ENCODE results near the gene DOK3. TPM values are rescaled to one million over a fixed set of nuclear protein-coding genes. Genes with fewer than 3 reads are reported as not detected.
A peak's percentile ranks its signal among the peaks of the same experiment; 100 is the strongest.

DOK3 gene
- total and polyA plus RNA-seq, 2 of the 13 experiments (the other 11 are each of a cell fraction or from before 2014, with no cell fraction given): 1.4 to 1.5 TPM

DNA sequence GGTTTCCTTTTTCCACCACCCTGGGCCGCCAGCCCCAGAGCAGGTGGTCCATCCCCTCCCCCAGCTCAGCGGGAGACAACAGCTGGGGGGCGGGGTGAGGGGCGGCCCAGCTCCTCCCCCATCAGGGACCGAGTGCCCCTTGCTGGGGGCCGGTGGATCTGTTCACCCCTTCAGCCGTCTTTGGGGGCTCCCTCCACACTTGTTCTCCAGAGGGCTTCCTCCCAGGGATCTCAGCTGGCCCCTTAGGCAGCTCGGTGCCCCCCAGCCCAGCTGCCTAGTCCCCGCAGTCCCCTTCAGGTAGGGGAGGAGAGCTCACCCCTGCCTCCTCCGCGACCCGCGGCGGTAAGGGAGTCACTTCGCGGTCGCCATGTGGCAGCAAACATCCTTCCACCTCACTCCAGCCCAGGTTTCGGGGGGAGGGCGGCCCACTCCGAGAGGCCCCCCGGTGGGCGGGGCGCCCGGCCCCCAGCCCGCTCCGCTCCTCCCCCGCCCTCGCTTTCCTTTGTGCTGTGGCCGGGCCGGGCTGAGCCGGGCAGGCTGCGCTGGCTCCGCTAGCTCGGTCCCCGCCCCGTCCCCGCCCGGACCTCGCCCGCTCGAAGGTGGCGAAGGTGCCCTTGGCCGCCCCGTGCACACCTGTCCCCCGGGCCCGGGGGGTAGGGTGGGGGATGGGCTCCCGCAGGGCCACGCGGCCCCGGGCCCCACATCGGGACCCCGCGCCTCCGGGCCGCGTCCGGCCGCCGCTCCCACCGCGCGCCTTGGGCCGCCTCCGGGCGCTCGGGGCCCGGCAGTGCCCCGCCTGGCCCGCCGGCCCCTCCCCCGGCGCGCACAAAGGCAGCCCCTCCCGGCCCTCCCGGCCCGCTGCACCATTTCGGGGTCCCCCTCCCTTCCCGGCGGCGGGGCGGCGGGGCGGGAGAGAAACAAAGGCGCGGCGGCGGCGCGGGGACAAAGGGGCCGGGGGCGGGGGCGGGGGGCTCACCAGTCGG lies 36.9 kb downstream of the DOK3 start (continued):
- TF ChIP-seq NR2F1 (CRISPR knock-in tag; IDR thresholded peaks at IDR 0.05): no peak
- no peak for TF ChIP-seq KDM3A (CRISPR knock-in tag; IDR thresholded peaks at IDR 0.05; ENCODE audit: low read depth)
- TF ChIP-seq, protein P1, sequence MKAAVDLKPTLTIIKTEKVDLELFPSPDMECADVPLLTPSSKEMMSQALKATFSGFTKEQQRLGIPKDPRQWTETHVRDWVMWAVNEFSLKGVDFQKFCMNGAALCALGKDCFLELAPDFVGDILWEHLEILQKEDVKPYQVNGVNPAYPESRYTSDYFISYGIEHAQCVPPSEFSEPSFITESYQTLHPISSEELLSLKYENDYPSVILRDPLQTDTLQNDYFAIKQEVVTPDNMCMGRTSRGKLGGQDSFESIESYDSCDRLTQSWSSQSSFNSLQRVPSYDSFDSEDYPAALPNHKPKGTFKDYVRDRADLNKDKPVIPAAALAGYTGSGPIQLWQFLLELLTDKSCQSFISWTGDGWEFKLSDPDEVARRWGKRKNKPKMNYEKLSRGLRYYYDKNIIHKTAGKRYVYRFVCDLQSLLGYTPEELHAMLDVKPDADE (CRISPR knock-in tag; IDR thresholded peaks at IDR 0.05): no peak
- 0 out of 2 replicates have a peak, but pooled peaks have one; percentile 18 for TF ChIP-seq SAFB2 (CRISPR knock-in tag; IDR thresholded peaks at IDR 0.05; ENCODE audit: borderline replicate concordance, low read depth)
- no peak for TF ChIP-seq RBAK (CRISPR knock-in tag; IDR thresholded peaks at IDR 0.05)
- peak; percentile 49 for TF ChIP-seq AGO1 (IDR thresholded peaks at IDR 0.05; ENCODE audit: low read depth, low read length, poor library complexity, severe bottlenecking)
- TF ChIP-seq FOSL2 (CRISPR knock-in tag; IDR thresholded peaks at IDR 0.05): peak; percentile 12; the same call in 1 of the 2 replicates
- peak; percentile 44; the same call in 1 of the 2 replicates for TF ChIP-seq ZFY (CRISPR knock-in tag; IDR thresholded peaks at IDR 0.05)
- TF ChIP-seq DMAP1 (CRISPR knock-in tag; IDR thresholded peaks at IDR 0.05): peak; percentile 11; the same call in 1 of the 2 replicates
- TF ChIP-seq, protein P2, sequence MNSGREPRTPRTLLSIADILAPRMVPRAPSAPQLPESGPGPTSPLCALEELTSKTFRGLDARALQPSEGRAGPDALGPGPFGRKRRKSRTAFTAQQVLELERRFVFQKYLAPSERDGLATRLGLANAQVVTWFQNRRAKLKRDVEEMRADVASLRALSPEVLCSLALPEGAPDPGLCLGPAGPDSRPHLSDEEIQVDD (CRISPR knock-in tag; IDR thresholded peaks at IDR 0.05; ENCODE audit: borderline replicate concordance): no peak
- TF ChIP-seq ZNF460 (CRISPR knock-in tag; IDR thresholded peaks at IDR 0.05; ENCODE audit: borderline replicate concordance): no peak
- TF ChIP-seq, protein P3, sequence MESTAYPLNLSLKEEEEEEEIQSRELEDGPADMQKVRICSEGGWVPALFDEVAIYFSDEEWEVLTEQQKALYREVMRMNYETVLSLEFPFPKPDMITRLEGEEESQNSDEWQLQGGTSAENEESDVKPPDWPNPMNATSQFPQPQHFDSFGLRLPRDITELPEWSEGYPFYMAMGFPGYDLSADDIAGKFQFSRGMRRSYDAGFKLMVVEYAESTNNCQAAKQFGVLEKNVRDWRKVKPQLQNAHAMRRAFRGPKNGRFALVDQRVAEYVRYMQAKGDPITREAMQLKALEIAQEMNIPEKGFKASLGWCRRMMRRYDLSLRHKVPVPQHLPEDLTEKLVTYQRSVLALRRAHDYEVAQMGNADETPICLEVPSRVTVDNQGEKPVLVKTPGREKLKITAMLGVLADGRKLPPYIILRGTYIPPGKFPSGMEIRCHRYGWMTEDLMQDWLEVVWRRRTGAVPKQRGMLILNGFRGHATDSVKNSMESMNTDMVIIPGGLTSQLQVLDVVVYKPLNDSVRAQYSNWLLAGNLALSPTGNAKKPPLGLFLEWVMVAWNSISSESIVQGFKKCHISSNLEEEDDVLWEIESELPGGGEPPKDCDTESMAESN (CRISPR knock-in tag; conservative IDR thresholded peaks at IDR 0.05): peak; percentile 49; the same call in 1 of the 2 replicates
- TF ChIP-seq MLLT10 (CRISPR knock-in tag; IDR thresholded peaks at IDR 0.05): no peak
- TF ChIP-seq THAP11 (CRISPR knock-in tag; IDR thresholded peaks at IDR 0.05): 0 out of 2 replicates have a peak, but pooled peaks have one; percentile 17
- TF ChIP-seq, protein P4, sequence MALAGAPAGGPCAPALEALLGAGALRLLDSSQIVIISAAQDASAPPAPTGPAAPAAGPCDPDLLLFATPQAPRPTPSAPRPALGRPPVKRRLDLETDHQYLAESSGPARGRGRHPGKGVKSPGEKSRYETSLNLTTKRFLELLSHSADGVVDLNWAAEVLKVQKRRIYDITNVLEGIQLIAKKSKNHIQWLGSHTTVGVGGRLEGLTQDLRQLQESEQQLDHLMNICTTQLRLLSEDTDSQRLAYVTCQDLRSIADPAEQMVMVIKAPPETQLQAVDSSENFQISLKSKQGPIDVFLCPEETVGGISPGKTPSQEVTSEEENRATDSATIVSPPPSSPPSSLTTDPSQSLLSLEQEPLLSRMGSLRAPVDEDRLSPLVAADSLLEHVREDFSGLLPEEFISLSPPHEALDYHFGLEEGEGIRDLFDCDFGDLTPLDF (CRISPR knock-in tag; IDR thresholded peaks at IDR 0.05): no peak
- TF ChIP-seq, protein P5, sequence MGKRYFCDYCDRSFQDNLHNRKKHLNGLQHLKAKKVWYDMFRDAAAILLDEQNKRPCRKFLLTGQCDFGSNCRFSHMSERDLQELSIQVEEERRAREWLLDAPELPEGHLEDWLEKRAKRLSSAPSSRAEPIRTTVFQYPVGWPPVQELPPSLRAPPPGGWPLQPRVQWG (CRISPR knock-in tag; IDR thresholded peaks at IDR 0.05; ENCODE audit: borderline replicate concordance, low read depth): no peak
- peak; percentile 67 for TF ChIP-seq HNRNPLL (IDR thresholded peaks at IDR 0.05; ENCODE audit: low read depth, low read length, poor library complexity, severe bottlenecking)
- TF ChIP-seq PHF21A (CRISPR knock-in tag; IDR thresholded peaks at IDR 0.05): no peak
- TF ChIP-seq ZNF501 (CRISPR knock-in tag; IDR thresholded peaks at IDR 0.05): no peak
- TF ChIP-seq, protein P6, sequence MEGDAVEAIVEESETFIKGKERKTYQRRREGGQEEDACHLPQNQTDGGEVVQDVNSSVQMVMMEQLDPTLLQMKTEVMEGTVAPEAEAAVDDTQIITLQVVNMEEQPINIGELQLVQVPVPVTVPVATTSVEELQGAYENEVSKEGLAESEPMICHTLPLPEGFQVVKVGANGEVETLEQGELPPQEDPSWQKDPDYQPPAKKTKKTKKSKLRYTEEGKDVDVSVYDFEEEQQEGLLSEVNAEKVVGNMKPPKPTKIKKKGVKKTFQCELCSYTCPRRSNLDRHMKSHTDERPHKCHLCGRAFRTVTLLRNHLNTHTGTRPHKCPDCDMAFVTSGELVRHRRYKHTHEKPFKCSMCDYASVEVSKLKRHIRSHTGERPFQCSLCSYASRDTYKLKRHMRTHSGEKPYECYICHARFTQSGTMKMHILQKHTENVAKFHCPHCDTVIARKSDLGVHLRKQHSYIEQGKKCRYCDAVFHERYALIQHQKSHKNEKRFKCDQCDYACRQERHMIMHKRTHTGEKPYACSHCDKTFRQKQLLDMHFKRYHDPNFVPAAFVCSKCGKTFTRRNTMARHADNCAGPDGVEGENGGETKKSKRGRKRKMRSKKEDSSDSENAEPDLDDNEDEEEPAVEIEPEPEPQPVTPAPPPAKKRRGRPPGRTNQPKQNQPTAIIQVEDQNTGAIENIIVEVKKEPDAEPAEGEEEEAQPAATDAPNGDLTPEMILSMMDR (CRISPR knock-in tag; IDR thresholded peaks at IDR 0.05): 0 out of 2 replicates have a peak, but pooled peaks have one; percentile 11
- TF ChIP-seq EHMT2 (IDR thresholded peaks at IDR 0.05; ENCODE audit: borderline replicate concordance, low read depth, low read length): no peak
